Activated CD8-positive, alpha-beta T cell treated with anti-CD3 and anti-CD28 coated beads for 36 hours (primary cell): ENCODE results near the gene BAG1. TPM values are rescaled to one million over a fixed set of nuclear protein-coding genes. Genes with fewer than 3 reads are reported as not detected.

Source experiments
- ATAC-seq: fragments of 200-7000 bp; cut with Tn5 transposase; one replicate; pipeline ENCODE4 v1.10.0; 2021; ENCODE audit warnings: mild to moderate bottlenecking, moderate library complexity
- CTCF ChIA-PET: fragments of 350-600 bp; sonication (Branson Sonifier 250); formaldehyde crosslinking; loops from one replicate; lab custom pipeline; 2021; ENCODE audit warnings: antibody characterized with exemption; lab: Charles Lee
- POLR2A ChIA-PET: fragments of 350-600 bp; sonication (Branson Sonifier 250); formaldehyde crosslinking; loops from one replicate; lab custom pipeline; 2021; ENCODE audit warnings: antibody characterized with exemption; lab: Charles Lee
- DNase-seq: peaks from one replicate; pipeline ENCODE4 v3.0.0-alpha.2; 2020
- H3K27ac Mint-ChIP-seq: one replicate; pipeline ENCODE4 v1.8.0; 2021; ENCODE audit warnings: mild to moderate bottlenecking, mixed read lengths
- H3K27me3 Mint-ChIP-seq: one replicate; pipeline ENCODE4 v1.8.0; 2021; ENCODE audit warnings: mixed read lengths
- H3K36me3 Mint-ChIP-seq: one replicate; pipeline ENCODE4 v1.8.0; 2021; ENCODE audit warnings: low read depth, mixed read lengths
- H3K4me1 Mint-ChIP-seq: one replicate; pipeline ENCODE4 v1.8.0; 2021; ENCODE audit warnings: low read depth, mixed read lengths
- H3K4me3 Mint-ChIP-seq: one replicate; pipeline ENCODE4 v1.8.0; 2021; ENCODE audit warnings: mild to moderate bottlenecking, moderate library complexity, mixed read lengths
- H3K9me3 Mint-ChIP-seq: one replicate; pipeline ENCODE4 v1.8.0; 2021; ENCODE audit warnings: mixed read lengths
- intact Hi-C: fragments of 100-400 bp; cut with micrococcal nuclease; formaldehyde crosslinking; loops from one replicate; pipeline ENCODE4 v1.10.0; 2022
- total RNA-seq, 2 experiments: library from RNA; stranded (reverse); gene quantifications; one replicate each; pipeline ENCODE4 v1.2.3, GENCODE V29; 2021
- TF ChIP-seq, protein P1 (sequence below): fragments of 200-600 bp; IDR thresholded peaks from one replicate; pipeline ENCODE4 v1.8.0; 2022; ENCODE audit warnings: antibody characterized with exemption, mild to moderate bottlenecking

Gene BAG1
- total RNA-seq, result 10 to 100 TPM; 55.6 to 61.6 TPM

DNA sequence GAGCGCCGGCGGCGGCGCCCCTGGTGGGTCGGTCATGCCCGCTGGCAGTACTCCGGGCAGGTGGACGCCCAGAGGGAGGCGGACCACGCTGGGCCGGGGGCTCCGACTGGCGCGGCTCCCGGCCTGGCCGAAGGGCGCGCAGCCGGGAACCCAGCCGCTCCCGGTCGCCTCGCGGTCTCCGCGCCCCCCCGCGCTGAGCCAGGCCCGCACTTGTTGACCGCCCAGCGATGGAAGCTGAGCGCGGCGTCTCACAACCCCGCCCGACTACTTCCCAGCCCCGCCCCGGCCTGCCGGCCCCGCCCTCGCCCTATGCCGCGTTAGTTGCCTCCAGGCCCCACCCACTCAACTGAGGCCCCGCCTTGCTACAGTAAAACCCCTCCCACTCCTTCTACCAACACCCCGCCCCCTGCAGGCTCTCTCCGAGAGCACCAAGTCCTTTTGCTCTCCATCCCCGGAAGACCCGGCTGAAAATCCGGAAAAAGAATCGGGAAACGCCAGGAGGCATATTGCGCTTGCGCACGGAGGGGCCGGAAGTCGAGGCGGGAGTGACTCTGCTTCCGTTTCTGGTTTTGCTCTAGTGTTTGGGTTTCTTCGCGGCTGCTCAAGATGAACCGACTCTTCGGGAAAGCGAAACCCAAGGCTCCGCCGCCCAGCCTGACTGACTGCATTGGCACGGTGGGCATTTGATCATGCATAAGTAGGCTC, at the start of gene BAG1, which contains the start of gene CHMP5:
BAG1 (minus strand) TSS at position 236 of the 705 bp plus-strand sequence.
CHMP5 (plus strand) TSS at position 577 of the 705 bp plus-strand sequence; CDS start at position 607, 30 bp downstream.
- no peaks in the 10 kb centered on the region for H3K9me3 Mint-ChIP-seq
- H3K4me3 Mint-ChIP-seq, result peak within 1 kb of the TSS; percentile 99
- TF ChIP-seq, protein P1, sequence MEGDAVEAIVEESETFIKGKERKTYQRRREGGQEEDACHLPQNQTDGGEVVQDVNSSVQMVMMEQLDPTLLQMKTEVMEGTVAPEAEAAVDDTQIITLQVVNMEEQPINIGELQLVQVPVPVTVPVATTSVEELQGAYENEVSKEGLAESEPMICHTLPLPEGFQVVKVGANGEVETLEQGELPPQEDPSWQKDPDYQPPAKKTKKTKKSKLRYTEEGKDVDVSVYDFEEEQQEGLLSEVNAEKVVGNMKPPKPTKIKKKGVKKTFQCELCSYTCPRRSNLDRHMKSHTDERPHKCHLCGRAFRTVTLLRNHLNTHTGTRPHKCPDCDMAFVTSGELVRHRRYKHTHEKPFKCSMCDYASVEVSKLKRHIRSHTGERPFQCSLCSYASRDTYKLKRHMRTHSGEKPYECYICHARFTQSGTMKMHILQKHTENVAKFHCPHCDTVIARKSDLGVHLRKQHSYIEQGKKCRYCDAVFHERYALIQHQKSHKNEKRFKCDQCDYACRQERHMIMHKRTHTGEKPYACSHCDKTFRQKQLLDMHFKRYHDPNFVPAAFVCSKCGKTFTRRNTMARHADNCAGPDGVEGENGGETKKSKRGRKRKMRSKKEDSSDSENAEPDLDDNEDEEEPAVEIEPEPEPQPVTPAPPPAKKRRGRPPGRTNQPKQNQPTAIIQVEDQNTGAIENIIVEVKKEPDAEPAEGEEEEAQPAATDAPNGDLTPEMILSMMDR, result no peak
- peak within 1 kb of the TSS; percentile 96 for H3K27ac Mint-ChIP-seq
- H3K4me1 Mint-ChIP-seq, result peaks cover 41% of the 10 kb centered on the region
- intact Hi-C loops, result loop anchor here (2.0 kb wide), 1 partner anchor 26 kb away; the partner anchor contains the start of gene NFX1
- CTCF ChIA-PET, result no interaction called here
- POLR2A ChIA-PET, result interaction anchor here (0.6 to 3.6 kb wide), 18 partner anchors 7 to 240 kb away, joined by 3 to 20 read pairs (median 4); partner anchors contain the start of genes DNAJA1, NFX1 and SMU1
- no peaks in the 10 kb centered on the region for H3K27me3 Mint-ChIP-seq
- DNase-seq (peak; percentile 100), ATAC-seq (peak; percentile 98)
- peaks cover 54% of the 10 kb centered on the region for H3K36me3 Mint-ChIP-seq

GRCh38 chr9:33311953-33312352, 47.4 kb upstream of the BAG1 start:
- TF ChIP-seq, protein P1, result no peak
- ChIA-PET POLR2A (no interaction called here), CTCF (interaction anchor here (0.9 kb wide), 1 partner anchor 25 kb away, joined by 3 read pairs; no protein-coding TSS in a partner anchor)
- H3K4me1 Mint-ChIP-seq, result peaks cover 7% of the 10 kb centered on the region
- no peaks in the 10 kb centered on the region for H3K27me3 Mint-ChIP-seq
- peaks cover 50% of the 10 kb centered on the region for H3K36me3 Mint-ChIP-seq
- no peaks in the 10 kb centered on the region for H3K9me3 Mint-ChIP-seq
- intact Hi-C loops, result no loop called here
- peak; percentile 11 for DNase-seq
- ATAC-seq, result peak; percentile 62
- H3K27ac Mint-ChIP-seq, result peak overlapping the region; percentile 61
- H3K4me3 Mint-ChIP-seq, result no peak overlapping the region

DNA sequence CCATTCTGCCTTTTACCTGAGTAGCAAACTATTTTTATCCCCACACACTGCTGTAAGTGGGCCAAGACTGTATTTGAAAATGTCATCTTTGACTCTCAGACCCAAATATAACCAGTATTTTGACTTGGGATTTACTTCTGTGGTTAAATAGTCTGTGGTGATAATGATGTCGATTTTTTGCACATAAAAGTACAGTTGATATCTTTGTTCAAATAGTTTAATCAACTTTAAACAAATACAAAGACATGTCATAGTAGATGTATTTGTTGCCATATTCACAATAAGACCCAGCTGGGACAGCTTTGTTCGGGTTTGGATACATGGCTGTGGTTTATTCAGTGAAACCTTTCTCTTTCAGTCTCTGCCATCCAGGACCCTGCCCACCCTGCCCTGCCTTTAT, 46.2 kb upstream of the BAG1 start:
- Mint-ChIP-seq H3K4me1 (peaks cover 7% of the 10 kb centered on the region), H3K36me3 (peaks cover 42% of the 10 kb centered on the region), H3K4me3 (no peak overlapping the region), H3K27ac (peak overlapping the region; percentile 24), H3K27me3 (no peaks in the 10 kb centered on the region), H3K9me3 (no peaks in the 10 kb centered on the region)
- ATAC-seq, result no peak
- TF ChIP-seq, protein P1, result no peak
- intact Hi-C loops, result no loop called here
- ChIA-PET POLR2A (interaction anchor here (1.0 to 1.4 kb wide), 2 partner anchors 14 to 39 kb away, joined by 3 read pairs; no protein-coding TSS in a partner anchor), CTCF (interaction anchor here (1.0 kb wide), 1 partner anchor 24 kb away, joined by 3 read pairs; no protein-coding TSS in a partner anchor)
- DNase-seq, result no peak

GRCh38 chr9:33309903-33310302, 45.4 kb upstream of the BAG1 start:
- Mint-ChIP-seq H3K27ac (no peak overlapping the region), H3K4me3 (no peak overlapping the region), H3K9me3 (no peaks in the 10 kb centered on the region), H3K27me3 (no peaks in the 10 kb centered on the region), H3K36me3 (peaks cover 39% of the 10 kb centered on the region), H3K4me1 (peaks cover 7% of the 10 kb centered on the region)
- DNase-seq, result no peak
- intact Hi-C loops, result no loop called here
- TF ChIP-seq, protein P1, result no peak
- ChIA-PET POLR2A (no interaction called here), CTCF (interaction anchor here (1.0 kb wide), 2 partner anchors 23 to 65 kb away, joined by 3 to 4 read pairs; no protein-coding TSS in a partner anchor)
- ATAC-seq, result no peak

- DNase-seq, result no peak
- POLR2A ChIA-PET, result interaction anchor here (1.2 kb wide), 1 partner anchor 25 kb away, joined by 3 read pairs; no protein-coding TSS in a partner anchor
- no peak overlapping the region for H3K4me3 Mint-ChIP-seq
- no peaks in the 10 kb centered on the region for H3K9me3 Mint-ChIP-seq
- TF ChIP-seq, protein P1, result no peak
- H3K27me3 Mint-ChIP-seq, result no peaks in the 10 kb centered on the region
- intact Hi-C loops, result no loop called here
- peaks cover 11% of the 10 kb centered on the region for H3K4me1 Mint-ChIP-seq
- CTCF ChIA-PET, result no interaction called here
- peaks cover 38% of the 10 kb centered on the region for H3K36me3 Mint-ChIP-seq
- H3K27ac Mint-ChIP-seq, result peak overlapping the region; percentile 16
- no peak for ATAC-seq
These were observed 42.6 kb upstream of the BAG1 start for GRCh38 chr9:33307067-33307466.
